GM15510 (cell line): ENCODE results near the gene BMI1.

ENCODE experiments used
- POLR2A ChIP-seq: IDR thresholded peaks from 3 replicates; pipeline ENCODE4 v1.6.1; 2011; ENCODE audit warnings: borderline replicate concordance; ENCODE audit not compliant: insufficient read length; ENCODE audit errors: extremely low read depth

BMI1 gene

DNA sequence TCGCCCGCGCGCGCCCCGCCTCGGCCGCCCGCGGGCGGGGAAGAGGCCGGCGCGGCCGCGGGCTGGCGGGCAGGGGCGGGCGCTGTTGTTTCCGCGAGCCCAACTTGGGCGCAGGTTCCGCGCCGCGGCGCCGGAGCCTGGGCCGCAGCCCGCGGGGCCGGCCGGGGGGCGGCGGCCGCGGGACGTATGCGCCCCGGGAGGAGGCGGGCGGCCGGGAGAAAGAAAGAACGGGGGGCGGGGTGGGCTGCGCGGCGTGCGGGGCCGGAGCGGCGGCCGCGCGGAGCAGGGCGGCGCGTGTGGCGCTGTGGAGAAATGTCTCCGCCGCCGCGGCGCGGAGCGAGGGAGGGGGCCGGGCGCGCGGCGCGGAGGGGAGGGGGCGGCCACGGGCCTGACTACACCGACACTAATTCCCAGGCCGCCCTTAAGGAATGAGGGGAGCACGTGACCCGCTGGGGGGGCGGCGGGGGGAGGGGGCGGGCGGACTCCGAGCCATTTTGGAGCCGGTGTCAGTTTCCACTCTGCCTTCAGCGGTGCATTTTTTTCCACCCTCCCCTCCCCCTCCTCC is at the start of gene BMI1:
TSS of gene BMI1 (plus strand) at position 509 of the 565 bp plus-strand sequence. CDS start 5,351 bp downstream, outside the sequence.
- no peak for TF ChIP-seq POLR2A

DNA sequence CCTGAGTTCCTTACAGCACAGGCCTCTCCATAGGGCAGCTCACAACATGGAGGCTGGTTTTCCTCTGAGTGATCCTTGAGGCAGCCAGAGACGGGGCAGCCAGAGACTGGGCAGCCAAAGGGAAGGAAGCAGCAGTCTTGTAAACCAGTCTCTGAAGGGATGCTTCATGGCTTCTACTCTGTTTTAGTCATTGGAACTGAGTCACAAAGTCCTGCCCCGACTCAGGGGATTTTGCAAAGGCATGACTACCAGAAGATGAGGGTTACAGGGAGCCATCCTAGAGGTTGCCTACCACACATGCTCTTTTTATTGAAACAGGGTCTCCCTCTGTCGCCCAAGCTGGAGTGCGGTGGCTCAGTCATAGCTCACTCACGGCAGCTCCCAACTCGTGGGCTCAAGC is 49.1 kb upstream of the BMI1 start:
- no peak for TF ChIP-seq POLR2A

DNA sequence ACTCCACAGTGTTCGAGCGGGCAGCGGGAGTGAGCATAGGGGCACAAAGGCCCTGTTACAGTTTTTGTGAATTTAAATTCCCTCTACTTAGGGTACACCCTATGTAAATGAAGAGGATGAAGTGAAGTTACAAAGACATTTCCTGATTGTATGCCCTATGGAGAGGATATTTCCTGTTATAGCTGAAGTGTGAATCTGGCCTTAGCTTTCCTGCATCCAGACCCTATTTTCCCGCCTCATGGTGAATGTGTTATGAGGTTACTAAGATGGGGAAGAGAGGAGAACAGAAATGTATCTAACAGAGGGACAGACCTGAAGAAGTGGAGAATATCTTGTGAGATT is 42.5 kb upstream of the BMI1 start:
- TF ChIP-seq POLR2A, result no peak

DNA sequence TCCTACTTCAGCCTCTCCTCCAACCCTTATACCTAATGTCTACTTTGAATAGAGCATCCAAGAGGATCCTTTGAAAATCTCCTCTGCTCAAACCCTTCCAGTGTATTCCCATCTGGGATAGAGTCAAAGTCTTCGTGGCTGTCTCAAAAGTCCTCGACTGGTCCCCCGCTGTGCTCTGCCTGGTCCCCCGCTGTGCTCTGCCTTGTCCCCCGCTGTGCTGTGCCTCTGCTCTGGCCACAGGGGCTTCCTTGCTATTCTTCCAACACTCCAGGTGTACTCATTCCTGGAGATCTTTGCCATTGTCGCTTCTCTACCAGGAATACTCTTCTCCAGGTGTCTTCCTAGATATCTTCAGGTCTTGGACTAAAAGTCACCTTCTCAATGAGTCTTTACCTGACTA is 40.8 kb upstream of the BMI1 start:
- TF ChIP-seq POLR2A, result no peak

DNA sequence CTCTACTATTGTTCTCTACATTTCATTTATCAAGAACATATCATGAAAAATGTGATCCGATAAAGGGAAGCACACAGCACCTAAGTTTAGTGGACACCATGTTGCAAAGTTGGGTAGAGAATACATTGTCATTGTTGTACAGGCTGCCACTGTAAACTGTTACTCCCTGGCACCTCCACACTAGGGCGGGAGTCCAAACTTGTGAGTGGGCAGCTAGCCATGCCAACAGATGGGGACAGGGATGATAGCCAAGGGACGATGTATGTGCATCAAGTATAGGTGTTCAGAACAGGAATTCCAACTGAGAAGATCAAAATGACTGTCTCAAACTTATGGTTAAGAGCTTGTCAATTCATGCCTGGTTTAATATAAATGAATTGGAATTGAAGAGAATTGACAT is 35.8 kb upstream of the BMI1 start:
- TF ChIP-seq POLR2A, result no peak

DNA sequence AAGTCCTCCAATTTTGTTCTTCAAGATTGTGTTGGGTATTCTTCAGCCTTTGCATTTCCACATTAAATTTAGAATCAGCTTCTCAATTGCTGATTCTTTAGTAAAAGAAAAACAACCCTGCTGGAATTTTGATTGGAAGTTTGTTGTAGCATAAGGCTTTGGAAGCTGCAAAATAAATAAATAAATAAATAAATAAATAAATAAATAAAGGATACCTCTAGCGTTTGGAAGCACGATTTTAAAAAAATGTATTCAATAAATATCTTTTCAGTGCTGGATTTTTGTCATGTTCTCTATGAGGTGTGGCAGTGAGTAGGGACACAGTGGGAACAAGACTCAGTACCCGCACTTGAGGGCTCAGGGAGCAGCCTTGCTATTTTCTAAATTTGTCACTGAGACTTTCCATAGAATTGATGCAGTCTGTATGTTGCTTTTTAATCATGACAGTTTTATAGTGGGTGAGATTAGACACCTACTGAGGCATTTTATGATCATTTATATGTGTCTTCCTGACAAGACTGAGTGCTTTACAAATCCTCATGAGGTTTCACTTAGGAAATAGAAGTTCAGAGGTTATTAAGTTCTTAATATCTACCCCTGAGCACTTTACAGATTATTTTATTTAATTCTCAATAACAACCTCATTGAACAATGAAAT is 27.0 kb upstream of the BMI1 start:
- TF ChIP-seq POLR2A, result no peak

DNA sequence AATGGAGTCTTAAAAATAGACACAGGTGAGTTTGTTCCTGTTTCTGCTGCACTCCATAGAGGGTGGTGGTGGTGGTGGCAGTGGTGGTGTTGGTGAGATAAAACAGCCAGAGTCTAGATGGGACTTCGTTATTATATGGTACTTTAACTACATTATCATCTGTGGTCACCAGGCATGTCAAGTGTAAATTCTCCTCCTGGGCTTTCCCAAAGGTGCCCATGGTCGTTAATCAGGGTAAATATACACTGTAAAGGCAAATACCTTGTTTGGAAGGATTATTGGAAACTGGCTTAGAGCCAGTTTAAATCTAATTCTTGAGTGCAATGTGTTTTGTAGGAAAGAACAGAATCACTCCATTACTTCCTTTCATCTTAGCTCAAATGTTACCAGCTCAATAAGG is 26.2 kb upstream of the BMI1 start:
- TF ChIP-seq POLR2A, result no peak

DNA sequence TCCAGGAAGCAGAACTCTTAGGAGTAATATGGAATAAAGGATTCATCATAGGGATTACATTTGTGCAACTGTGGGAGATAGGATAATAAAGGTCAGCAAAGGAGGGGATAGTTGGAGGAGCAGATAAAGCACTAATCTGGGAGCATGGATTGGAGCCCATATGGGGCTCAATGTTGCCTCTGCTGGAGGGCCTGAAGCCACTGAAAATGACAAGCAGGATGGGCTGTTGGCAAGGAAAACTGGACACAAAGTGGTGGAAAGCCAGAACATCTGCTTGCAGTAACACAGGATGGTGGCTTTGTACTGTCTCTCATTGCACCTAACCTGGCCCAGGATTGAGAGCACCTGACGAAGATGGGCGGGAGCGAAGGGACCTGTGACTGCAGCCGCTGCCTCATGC is 19.7 kb upstream of the BMI1 start:
- no peak for TF ChIP-seq POLR2A

DNA sequence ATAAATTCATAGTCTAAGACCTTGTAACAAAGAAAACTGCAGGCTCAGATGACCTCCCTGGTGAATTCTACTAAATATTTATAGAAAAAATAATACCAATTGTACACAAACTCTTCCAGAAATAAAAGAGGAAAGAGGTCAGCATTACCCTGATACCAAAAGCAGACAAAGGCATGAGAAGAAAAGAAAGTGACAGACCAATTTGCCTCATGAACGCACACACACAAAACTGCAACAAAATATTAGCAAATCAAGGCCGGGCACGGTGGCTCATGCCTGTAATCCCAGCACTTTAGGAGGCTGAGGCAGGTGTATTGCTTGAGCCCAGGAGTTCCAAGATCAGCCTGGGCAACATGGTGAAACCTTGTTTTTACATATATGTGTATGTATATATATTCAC is 17.4 kb upstream of the BMI1 start:
- TF ChIP-seq POLR2A, result no peak

DNA sequence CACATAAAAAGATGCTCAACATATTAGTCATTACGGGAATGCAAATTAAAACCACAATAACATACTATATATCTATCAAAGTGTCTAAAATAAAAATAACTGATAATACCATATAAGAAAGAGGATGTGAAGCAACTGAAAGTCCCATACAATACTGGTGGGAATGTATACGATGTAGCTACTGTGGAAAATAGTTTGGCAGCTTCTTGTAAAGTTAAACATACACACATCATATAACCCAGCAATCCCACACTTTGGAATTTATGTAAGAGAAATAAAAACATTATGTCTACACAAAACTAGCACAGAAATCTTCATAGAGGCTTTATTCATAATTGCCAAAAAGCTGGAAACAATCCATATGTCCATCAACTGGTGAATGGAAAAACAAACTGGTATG is 15.2 kb upstream of the BMI1 start:
- TF ChIP-seq POLR2A, result no peak

DNA sequence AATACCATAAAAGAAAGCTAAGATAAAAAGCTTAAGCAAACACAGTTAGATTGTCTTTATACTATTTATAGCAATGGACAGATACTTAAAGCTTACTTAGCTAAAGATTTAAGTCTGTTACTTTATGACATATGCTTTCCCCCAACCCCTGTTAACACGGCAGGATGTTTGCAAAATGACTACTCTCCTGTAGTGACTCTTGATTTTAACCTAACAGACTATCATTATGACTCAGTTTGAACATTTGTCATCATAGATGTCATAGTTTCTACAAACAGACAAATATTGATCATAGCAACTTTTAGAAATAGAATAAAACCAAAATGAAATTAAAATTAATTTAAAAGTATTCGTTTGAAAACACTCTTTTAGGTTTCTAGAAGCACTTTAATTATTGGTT is 12.5 kb upstream of the BMI1 start:
- TF ChIP-seq POLR2A, result no peak

DNA sequence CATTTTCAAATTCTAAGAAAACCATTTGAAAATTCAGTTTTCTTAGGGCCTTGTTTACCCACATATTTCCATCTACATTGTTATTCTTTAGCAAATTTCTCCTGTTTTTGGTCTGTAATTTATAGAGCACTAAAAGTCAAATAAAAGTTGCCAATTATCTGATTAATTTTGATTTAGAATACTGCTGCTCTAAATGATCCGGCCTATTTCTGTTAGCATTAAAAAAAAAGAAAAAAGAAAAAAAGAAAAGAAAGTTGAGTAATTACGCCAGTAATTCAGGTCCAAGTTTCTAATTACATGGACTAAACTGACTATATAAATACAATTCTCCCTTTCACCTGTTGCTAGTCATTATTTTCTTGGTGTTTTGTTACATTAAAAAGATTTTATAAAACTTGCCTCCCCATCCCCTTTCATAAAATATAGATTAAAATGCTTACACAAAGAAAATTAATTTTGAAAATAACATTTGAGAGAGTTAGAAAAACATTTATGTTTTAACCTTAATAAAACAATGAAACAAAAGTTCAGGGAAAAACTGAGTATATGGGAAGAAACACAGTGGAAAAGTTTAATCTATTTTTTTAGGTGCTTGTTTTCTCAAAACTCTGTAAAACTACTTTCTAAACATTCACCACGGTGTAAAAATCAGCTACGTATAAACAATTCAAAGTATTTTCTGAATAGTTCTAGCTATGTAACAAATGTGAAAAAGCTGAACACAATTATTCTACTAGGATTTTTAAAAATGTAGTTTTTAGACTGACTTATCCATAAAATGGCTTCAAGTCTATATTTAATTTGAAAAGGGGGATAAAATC is 11.5 kb upstream of the BMI1 start:
- no peak for TF ChIP-seq POLR2A

DNA sequence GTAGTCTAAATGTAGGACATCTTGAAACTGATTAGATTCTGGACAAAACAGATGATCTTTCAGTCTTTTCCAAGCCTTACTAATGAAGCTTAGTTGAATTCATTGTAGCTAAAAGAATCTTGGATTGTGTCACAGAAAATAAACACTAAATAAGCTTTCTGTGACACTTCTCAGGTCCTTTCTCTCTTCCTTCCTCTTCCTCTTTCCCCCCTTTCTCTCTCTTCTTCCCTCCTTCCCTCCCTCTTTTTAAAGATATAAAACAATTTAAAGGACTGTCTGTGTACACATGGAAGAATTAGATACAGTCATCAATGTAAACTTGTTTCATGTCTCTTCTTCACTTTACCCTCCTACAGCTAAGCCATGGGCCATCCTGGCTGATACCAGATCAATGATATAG is 10.0 kb upstream of the BMI1 start:
- no peak for TF ChIP-seq POLR2A

DNA sequence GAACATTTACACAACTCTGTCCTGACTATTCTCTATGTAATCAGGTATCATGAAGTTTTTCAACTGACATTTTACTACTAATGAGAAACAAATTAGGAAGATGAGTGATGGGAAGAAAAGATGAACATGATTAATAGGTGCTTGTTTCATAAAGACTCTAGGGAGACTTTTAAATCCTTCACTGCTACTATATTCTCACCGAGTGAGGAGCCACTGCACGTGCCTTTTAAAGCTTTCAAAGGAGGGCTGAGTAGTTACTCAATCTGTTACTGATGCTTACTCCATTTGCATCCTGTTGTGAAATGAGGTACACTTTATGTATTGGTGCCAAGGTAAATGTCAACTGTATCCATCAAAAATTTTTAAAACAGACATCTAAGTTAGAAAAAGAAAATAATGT is 6.0 kb upstream of the BMI1 start:
- no peak for TF ChIP-seq POLR2A

DNA sequence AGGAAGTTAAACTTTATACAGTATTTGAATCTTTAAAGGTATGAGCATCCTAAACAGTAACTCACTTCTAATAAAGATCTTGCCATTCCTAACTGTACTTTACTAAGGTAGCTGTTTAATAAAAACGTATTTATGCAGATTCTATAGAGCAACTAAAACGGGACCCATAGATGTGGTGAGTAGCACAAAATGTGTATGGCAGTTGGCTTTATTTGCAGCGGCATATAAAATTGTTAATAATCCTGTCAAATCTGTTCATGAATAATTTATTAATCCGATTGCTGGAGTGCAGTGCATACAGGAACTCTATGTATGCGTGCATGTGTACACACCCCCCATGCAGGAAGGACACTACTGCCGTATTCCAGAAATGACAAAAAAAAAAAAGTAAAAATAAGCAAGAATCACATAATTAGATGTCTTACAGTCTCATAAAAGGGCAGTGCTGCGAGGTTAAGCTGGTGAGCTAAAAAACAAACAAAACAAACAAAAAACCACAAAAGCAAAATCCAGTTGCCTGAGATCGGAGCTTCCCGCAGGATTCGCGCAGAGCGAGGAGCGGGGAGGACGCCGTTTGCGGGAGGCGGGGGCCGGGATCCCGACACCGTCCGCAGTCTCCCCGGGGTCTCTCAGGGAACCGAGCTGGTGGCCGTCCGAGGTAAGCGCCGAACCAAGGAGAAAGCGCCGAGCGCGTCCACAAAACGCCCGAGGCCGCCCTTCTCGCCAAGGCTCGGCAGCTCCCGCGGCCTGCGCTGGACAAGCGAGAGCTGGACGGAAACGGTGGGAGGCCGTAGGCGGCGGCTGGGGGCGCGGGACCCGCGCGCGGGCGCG is 5.2 kb upstream of the BMI1 start:
- TF ChIP-seq POLR2A, result no peak
